Thyroid gland (tissue), 4 donors: ENCODE results near the gene PSEN2.

ENCODE experiments used
- POLR2A ChIP-seq, 2 donors: fragments of 450-650 bp; IDR thresholded peaks; one replicate each; pipeline ENCODE4 v1.6.1; 2017; ENCODE audit warnings: antibody characterized with exemption in 2 of 2, mild to moderate bottlenecking in 2 of 2, moderate library complexity in 1 of 2
- TF ChIP-seq, protein P1 (sequence below), 6 experiments: fragments of 200-600 bp in 3 of 6; fragments of 450-650 bp in 3 of 6; sonication (generic) in 3 of 6; IDR thresholded peaks; one replicate each; pipeline ENCODE4 v1.5.1; 2016 to 2019; ENCODE audit warnings: antibody characterized with exemption in 6 of 6, mild to moderate bottlenecking in 2 of 6, inconsistent platforms in 1 of 6, moderate library complexity in 1 of 6

DNA sequence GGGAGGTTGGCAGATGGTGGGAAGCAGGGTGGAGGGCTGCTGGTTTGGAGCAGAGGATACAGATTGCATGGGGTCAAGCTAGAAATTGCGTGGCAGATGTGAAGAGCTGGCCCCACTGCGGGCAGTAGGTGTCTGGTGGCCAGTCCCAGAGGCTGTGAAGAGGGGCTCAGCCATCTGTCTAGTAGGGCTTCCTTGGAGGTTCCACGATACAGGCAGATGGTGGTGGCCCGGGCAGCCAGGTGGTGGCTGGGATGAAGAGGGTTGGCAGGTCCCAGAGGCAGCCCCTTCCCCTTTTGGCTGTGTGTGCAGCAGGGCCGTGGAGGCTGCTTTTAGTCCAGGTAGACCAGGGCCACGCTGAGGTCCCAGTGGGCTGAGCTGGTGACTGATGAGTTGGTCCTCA is 16.6 kb downstream of the PSEN2 start:
- TF ChIP-seq, protein P1, sequence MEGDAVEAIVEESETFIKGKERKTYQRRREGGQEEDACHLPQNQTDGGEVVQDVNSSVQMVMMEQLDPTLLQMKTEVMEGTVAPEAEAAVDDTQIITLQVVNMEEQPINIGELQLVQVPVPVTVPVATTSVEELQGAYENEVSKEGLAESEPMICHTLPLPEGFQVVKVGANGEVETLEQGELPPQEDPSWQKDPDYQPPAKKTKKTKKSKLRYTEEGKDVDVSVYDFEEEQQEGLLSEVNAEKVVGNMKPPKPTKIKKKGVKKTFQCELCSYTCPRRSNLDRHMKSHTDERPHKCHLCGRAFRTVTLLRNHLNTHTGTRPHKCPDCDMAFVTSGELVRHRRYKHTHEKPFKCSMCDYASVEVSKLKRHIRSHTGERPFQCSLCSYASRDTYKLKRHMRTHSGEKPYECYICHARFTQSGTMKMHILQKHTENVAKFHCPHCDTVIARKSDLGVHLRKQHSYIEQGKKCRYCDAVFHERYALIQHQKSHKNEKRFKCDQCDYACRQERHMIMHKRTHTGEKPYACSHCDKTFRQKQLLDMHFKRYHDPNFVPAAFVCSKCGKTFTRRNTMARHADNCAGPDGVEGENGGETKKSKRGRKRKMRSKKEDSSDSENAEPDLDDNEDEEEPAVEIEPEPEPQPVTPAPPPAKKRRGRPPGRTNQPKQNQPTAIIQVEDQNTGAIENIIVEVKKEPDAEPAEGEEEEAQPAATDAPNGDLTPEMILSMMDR (IDR thresholded peaks at IDR 0.05): no peak
- no peak for TF ChIP-seq POLR2A (IDR thresholded peaks at IDR 0.05)
